Mesenchymal stem cell (in vitro differentiated cells and primary cell): Measurements from ENCODE around the gene ATG10.

Experiments
- DNase-seq: peaks from one replicate; pipeline ENCODE4 v3.0.0-alpha.2; 2013
- H2AFZ ChIP-seq: one replicate; pipeline ENCODE4 v1.6.1; 2013; ENCODE audit warnings: low read depth, mild to moderate bottlenecking, control low read depth, inconsistent platforms, low read length, moderate library complexity
- H2AK5ac ChIP-seq: 2 replicates; pipeline ENCODE4 v1.6.1; 2013; ENCODE audit warnings: low read length, moderate library complexity, mild to moderate bottlenecking, inconsistent platforms; ENCODE audit not compliant: severe bottlenecking
- H2BK120ac ChIP-seq: one replicate; pipeline ENCODE4 v1.6.1; 2013; ENCODE audit warnings: low read depth, mild to moderate bottlenecking, inconsistent platforms, low read length, moderate library complexity
- H2BK12ac ChIP-seq, 2 experiments: one replicate each; pipeline ENCODE4 v1.6.1; 2013; ENCODE audit warnings: inconsistent platforms in 2 of 2, low read length in 2 of 2, mild to moderate bottlenecking in 2 of 2, moderate library complexity in 2 of 2, control low read depth in 1 of 2
- H2BK15ac ChIP-seq: one replicate; pipeline ENCODE4 v1.6.1; 2013; ENCODE audit warnings: mild to moderate bottlenecking, low read depth, inconsistent platforms; ENCODE audit not compliant: poor library complexity, severe bottlenecking
- H2BK5ac ChIP-seq: 2 replicates; pipeline ENCODE4 v1.6.1; 2013; ENCODE audit warnings: low read depth, mild to moderate bottlenecking, low read length, control low read depth, inconsistent platforms; ENCODE audit not compliant: poor library complexity, severe bottlenecking
- H3K14ac ChIP-seq, 2 experiments: one replicate each; pipeline ENCODE4 v1.6.1; 2013; ENCODE audit warnings: inconsistent platforms in 2 of 2, low read length in 2 of 2, control low read depth in 1 of 2, mild to moderate bottlenecking in 1 of 2, moderate library complexity in 1 of 2
- H3K18ac ChIP-seq, 2 experiments: one replicate each; pipeline ENCODE4 v1.6.1; 2013; ENCODE audit warnings: inconsistent platforms in 2 of 2, low read length in 2 of 2, control low read depth in 1 of 2, low read depth in 1 of 2, mild to moderate bottlenecking in 1 of 2
- H3K23ac ChIP-seq, 2 experiments: one replicate each; pipeline ENCODE4 v1.6.1; 2013; ENCODE audit warnings: inconsistent platforms in 2 of 2, low read length in 2 of 2, mild to moderate bottlenecking in 2 of 2, moderate library complexity in 2 of 2, control low read depth in 1 of 2
- H3K27ac ChIP-seq: 2 replicates; pipeline ENCODE4 v1.5.1; 2013; ENCODE audit warnings: mild to moderate bottlenecking, moderate library complexity, low read length, control low read depth, inconsistent platforms; ENCODE audit not compliant: poor library complexity, severe bottlenecking
- H3K27me3 ChIP-seq, 2 experiments: 2 replicates each; pipeline versions ENCODE4 v1.6.1 to v1.7.0; 2013; ENCODE audit warnings: low read length in 2 of 2, mild to moderate bottlenecking in 2 of 2, moderate library complexity in 2 of 2, control low read depth in 1 of 2, inconsistent platforms in 1 of 2; ENCODE audit not compliant: control insufficient read depth in 1 of 2, insufficient read depth in 1 of 2
- H3K36me3 ChIP-seq, 2 experiments: 2 replicates each; pipeline versions ENCODE4 v1.6.1 to v1.7.0; 2013; ENCODE audit warnings: low read length in 2 of 2, control low read depth in 1 of 2, inconsistent platforms in 1 of 2, low read depth in 1 of 2, mild to moderate bottlenecking in 1 of 2; ENCODE audit not compliant: insufficient read depth in 2 of 2, control insufficient read depth in 1 of 2
- H3K4ac ChIP-seq, 2 experiments: one replicate each; pipeline ENCODE4 v1.6.1; 2013; ENCODE audit warnings: inconsistent platforms in 2 of 2, low read length in 2 of 2, mild to moderate bottlenecking in 2 of 2, moderate library complexity in 2 of 2, control low read depth in 1 of 2, low read depth in 1 of 2
- H3K4me1 ChIP-seq: 2 replicates; pipeline ENCODE4 v1.6.1; 2013; ENCODE audit warnings: low read depth, low read length, control low read depth; ENCODE audit not compliant: control insufficient read depth, insufficient read depth
- H3K4me2 ChIP-seq: 2 replicates; pipeline ENCODE4 v1.6.1; 2013; ENCODE audit warnings: low read length, mild to moderate bottlenecking, inconsistent platforms; ENCODE audit not compliant: poor library complexity, severe bottlenecking
- H3K4me3 ChIP-seq, 2 experiments: 2 replicates each; pipeline versions ENCODE4 v1.5.1 to v1.7.0; 2013; ENCODE audit warnings: low read length in 2 of 2, mild to moderate bottlenecking in 2 of 2, control low read depth in 1 of 2, low read depth in 1 of 2; ENCODE audit not compliant: insufficient read depth in 1 of 2
- H3K79me1 ChIP-seq: replicated peaks from 2 replicates; pipeline ENCODE4 v1.6.1; 2013; ENCODE audit warnings: mild to moderate bottlenecking, control low read depth, low read length, inconsistent platforms; ENCODE audit not compliant: poor library complexity, severe bottlenecking
- H3K9ac ChIP-seq: 2 replicates; pipeline ENCODE4 v1.7.0; 2013; ENCODE audit warnings: mild to moderate bottlenecking, low read length, moderate library complexity
- H3K9me3 ChIP-seq: 2 replicates; pipeline ENCODE4 v1.7.0; 2013; ENCODE audit warnings: mild to moderate bottlenecking, low read length; ENCODE audit not compliant: control insufficient read depth
- H4K8ac ChIP-seq: one replicate; pipeline ENCODE4 v1.6.1; 2013; ENCODE audit warnings: inconsistent platforms, mild to moderate bottlenecking, low read length, moderate library complexity
- H4K91ac ChIP-seq: one replicate; pipeline ENCODE4 v1.6.1; 2013; ENCODE audit warnings: mild to moderate bottlenecking, low read length, inconsistent platforms
- WGBS: methylation state at CpG from one replicate; pipeline ENCODE4 v1.1.7; 2013; ENCODE audit warnings: mixed read lengths; 5-methylcytosine and 5-hydroxymethylcytosine counted together

ATG10 gene

GRCh38 chr5:82244854-82245635 lies 273.2 kb downstream of the ATG10 start:
- no peak for DNase-seq
- no peak overlapping the region for H4K91ac ChIP-seq
- H2AK5ac ChIP-seq, result no peak overlapping the region
- H3K4ac ChIP-seq, result no peak overlapping the region
- no peak overlapping the region for H2BK5ac ChIP-seq
- H3K36me3 ChIP-seq, result no peaks in the 10 kb centered on the region
- H3K27me3 ChIP-seq, result no peaks in the 10 kb centered on the region
- H3K4me2 ChIP-seq, result no peak overlapping the region
- no peak overlapping the region for H2BK12ac ChIP-seq
- H3K27ac ChIP-seq, result no peak overlapping the region
- H2BK15ac ChIP-seq, result no peak overlapping the region
- H3K9ac ChIP-seq, result no peak overlapping the region
- H3K9me3 ChIP-seq, result peaks cover 19% of the 10 kb centered on the region
- no peaks in the 10 kb centered on the region for H3K4me1 ChIP-seq
- H3K23ac ChIP-seq, result no peak overlapping the region
- no peak overlapping the region for H3K14ac ChIP-seq
- peaks cover 2% of the 10 kb centered on the region for H3K79me1 ChIP-seq
- no peak overlapping the region for H3K4me3 ChIP-seq
- no peak overlapping the region for H4K8ac ChIP-seq
- WGBS, result 100% methylated on average over 2 of the region's 6 CpGs
- no peak overlapping the region for H2AFZ ChIP-seq
- H2BK120ac ChIP-seq, result no peak overlapping the region
- H3K18ac ChIP-seq, result no peak overlapping the region

DNA sequence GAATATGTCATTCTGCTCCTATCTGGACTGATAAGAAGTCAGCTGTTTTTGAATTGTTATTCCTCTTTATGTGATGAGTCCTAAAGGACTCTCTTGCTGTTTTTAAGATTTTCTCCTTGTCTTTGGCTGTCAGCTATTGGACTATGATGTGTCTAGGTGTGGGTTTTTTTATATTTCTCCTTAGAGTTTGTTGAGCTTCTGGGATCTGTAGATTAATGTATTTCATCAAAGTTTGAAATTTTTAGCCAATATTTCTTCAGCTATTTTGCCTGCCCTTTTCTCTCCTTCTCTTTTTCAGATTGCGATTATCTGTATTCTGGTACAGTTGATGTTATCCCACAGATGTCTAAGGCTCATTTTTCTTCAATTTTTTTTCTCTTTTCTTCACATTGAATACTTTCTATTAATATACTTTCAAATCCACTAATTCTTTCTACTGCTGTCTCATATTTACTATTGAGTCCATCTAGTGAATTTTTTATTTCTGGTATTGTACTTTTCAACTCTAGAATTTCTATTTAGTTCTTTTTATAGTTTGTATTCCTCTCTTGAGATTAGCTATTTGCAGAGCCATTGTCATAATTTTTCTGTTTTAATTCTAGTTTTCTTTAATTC lies 275.2 kb downstream of the ATG10 start:
- Histone ChIP-seq H3K9me3 (peaks cover 19% of the 10 kb centered on the region), H3K4ac (no peak overlapping the region), H4K8ac (no peak overlapping the region), H2BK12ac (no peak overlapping the region), H3K27ac (no peak overlapping the region), H3K14ac (no peak overlapping the region), H2AFZ (no peak overlapping the region), H3K4me2 (no peak overlapping the region), H3K4me1 (no peaks in the 10 kb centered on the region), H4K91ac (no peak overlapping the region), H3K36me3 (no peaks in the 10 kb centered on the region), H3K4me3 (no peak overlapping the region), H2BK15ac (no peak overlapping the region), H3K79me1 (peaks cover 2% of the 10 kb centered on the region), H2BK5ac (no peak overlapping the region), H3K23ac (no peak overlapping the region), H2AK5ac (no peak overlapping the region), H3K18ac (no peak overlapping the region), H2BK120ac (no peak overlapping the region), H3K9ac (no peak overlapping the region), H3K27me3 (no peaks in the 10 kb centered on the region)
- DNase-seq, result no peak
- 100% methylated on average over 1 of the region's 1 CpG for WGBS

GRCh38 chr5:82252744-82253143 lies 280.9 kb downstream of the ATG10 start:
- Histone ChIP-seq H4K91ac (no peak overlapping the region), H3K36me3 (no peaks in the 10 kb centered on the region), H2BK5ac (no peak overlapping the region), H3K9ac (no peak overlapping the region), H3K4me1 (no peaks in the 10 kb centered on the region), H3K4ac (no peak overlapping the region), H2AK5ac (no peak overlapping the region), H3K79me1 (peaks cover 2% of the 10 kb centered on the region), H2BK120ac (no peak overlapping the region), H2AFZ (no peak overlapping the region), H3K27me3 (no peaks in the 10 kb centered on the region), H4K8ac (no peak overlapping the region), H3K14ac (no peak overlapping the region), H2BK12ac (no peak overlapping the region), H3K18ac (no peak overlapping the region), H3K4me3 (no peak overlapping the region), H3K4me2 (no peak overlapping the region), H2BK15ac (no peak overlapping the region), H3K23ac (no peak overlapping the region), H3K27ac (no peak overlapping the region), H3K9me3 (peaks cover 8% of the 10 kb centered on the region)
- DNase-seq, result no peak

GRCh38 chr5:82255844-82256243 lies 284.0 kb downstream of the ATG10 start:
- H3K4me1 ChIP-seq, result no peaks in the 10 kb centered on the region
- H2BK120ac ChIP-seq, result no peak overlapping the region
- H3K4ac ChIP-seq, result no peak overlapping the region
- no peak overlapping the region for H3K14ac ChIP-seq
- H3K9ac ChIP-seq, result no peak overlapping the region
- no peaks in the 10 kb centered on the region for H3K27me3 ChIP-seq
- H3K27ac ChIP-seq, result no peak overlapping the region
- WGBS, result 29% methylated on average over 1 of the region's 1 CpG
- H2AFZ ChIP-seq, result no peak overlapping the region
- H3K18ac ChIP-seq, result no peak overlapping the region
- no peaks in the 10 kb centered on the region for H3K9me3 ChIP-seq
- DNase-seq, result peak; percentile 50
- no peak overlapping the region for H2BK12ac ChIP-seq
- no peak overlapping the region for H3K4me3 ChIP-seq
- H3K4me2 ChIP-seq, result no peak overlapping the region
- no peaks in the 10 kb centered on the region for H3K79me1 ChIP-seq
- no peak overlapping the region for H4K8ac ChIP-seq
- no peak overlapping the region for H2AK5ac ChIP-seq
- no peak overlapping the region for H4K91ac ChIP-seq
- no peak overlapping the region for H2BK15ac ChIP-seq
- no peak overlapping the region for H3K23ac ChIP-seq
- no peaks in the 10 kb centered on the region for H3K36me3 ChIP-seq
- no peak overlapping the region for H2BK5ac ChIP-seq
